Measurements from ENCODE around the gene EIF3C.
"Not testable (repeated sequence)": the region's sequence is repeated elsewhere in the genome, so short reads cannot be mapped to it uniquely, and the experiment has no call there.

EIF3C gene

DNA sequence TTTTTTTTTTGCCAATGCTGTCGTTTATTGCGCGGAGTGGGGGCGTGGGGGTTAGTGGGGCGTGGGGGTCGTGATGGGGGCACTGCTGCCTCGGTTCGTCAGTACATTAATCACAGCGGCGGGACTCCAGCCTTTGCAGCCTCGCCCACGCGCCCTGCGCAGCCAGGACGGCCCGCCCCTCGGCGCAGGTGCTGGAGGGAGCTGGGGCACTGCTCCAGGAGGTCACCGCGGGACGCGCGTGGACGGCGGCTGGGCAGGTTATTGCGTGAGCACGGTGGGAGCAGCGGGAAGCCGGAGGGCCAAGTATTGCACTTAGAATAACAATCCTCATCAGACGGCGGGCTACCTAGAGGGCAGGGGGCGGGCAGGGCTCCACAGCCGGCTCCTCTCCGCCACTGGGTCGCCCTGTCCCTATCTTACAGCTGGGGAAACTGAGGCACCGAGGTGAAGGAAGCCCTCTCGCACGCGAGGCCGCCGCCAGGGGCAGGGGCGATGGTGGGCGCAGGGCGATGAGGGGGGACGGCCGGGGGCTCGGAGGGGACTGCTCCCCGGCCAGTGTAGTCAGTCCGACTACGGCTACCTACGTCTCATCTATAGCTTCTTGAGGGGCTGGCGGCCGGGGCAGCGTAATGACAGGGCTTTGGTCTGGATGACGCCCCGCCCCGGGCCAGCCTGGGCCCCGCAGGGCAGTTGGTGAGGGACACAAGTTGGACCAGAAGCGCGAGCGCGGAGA, 35.5 kb downstream of the EIF3C start:
- not testable (repeated sequence) for H3K4me3 ChIP-seq (ENCODE audit: low read length); DNase-seq (ENCODE audit: low read depth)

DNA sequence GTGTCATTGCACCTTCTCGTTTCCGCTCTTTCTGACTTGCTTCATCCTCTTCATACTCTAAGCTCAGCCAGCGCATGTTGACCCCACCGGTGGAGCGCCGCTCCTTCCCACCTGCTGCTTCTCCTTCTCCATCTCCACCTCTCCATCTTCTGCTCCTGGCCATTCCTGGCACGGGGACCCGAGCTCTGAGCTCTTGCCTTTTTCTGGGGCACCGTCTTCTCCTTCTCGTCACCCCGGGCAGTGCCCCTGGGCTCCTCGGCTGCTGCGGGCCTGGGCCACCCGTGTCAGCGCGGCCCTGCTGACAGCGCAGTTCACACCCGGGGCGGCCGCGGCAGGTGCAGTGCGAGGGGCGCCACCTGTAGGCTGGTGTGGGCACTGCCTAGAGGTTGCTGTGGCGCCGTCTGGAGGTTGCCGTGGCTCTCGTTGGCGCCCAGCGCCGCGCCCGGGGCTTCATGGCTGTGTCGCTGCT, 38.8 kb downstream of the EIF3C start:
- not testable (repeated sequence) for H3K4me3 ChIP-seq (ENCODE audit: low read length); DNase-seq (ENCODE audit: low read depth)

DNA sequence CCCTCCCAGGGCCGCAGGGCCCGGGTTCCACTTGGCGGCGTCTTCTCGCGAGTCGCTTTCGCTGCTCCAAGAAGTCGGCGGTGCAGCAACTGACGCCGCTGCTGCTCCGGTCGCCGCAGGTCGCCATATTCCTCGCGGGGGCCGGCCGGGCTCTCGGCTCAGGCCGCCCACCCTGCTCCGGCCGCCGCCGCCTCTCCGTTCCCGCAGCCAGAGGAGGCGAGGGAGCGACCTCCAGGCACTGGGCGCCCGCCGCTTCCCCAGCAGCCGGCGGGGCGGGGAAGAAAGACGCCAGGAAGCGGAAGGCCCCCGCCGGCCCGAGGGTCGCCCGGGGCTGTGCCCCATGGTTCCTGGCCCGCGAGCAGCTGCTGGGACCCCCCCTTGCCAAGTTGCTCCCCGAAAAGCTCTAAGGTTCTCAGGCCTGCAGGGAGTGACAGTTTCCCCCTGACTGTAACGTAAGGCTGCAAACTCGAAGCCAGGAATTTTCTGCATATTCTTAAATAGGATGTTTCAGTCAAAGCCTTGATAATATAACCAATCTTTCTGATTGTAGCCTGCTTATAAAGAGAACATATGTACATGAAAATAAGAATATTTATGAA, 39.3 kb downstream of the EIF3C start:
- not testable (repeated sequence) for DNase-seq (ENCODE audit: low read depth); H3K4me3 ChIP-seq (ENCODE audit: low read length)

DNA sequence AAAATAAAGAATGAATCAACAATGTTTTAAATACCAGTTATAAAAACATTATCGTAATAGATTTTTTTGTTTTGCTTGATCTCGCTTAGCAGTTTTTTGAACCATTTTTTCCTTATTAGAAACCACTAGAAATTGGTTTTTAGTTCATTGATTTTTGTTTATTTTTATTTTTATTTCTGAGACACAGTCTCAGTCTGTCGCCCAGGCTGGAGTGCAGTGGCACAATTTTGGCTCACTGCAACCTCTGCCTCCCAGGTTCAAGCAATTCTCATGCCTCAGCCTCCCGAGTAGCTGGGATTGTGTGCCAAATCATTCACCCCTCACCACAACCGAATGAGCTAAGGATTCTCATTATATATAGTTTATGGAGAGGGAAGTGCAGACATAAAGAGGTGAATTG, 40.2 kb downstream of the EIF3C start, which contains the start of gene NPIPB9:
NPIPB9 (plus strand) TSS at position 301 of the 400 bp plus-strand sequence.
- H3K4me3 ChIP-seq (ENCODE audit: low read length); DNase-seq (ENCODE audit: low read depth): not testable (repeated sequence)

DNA sequence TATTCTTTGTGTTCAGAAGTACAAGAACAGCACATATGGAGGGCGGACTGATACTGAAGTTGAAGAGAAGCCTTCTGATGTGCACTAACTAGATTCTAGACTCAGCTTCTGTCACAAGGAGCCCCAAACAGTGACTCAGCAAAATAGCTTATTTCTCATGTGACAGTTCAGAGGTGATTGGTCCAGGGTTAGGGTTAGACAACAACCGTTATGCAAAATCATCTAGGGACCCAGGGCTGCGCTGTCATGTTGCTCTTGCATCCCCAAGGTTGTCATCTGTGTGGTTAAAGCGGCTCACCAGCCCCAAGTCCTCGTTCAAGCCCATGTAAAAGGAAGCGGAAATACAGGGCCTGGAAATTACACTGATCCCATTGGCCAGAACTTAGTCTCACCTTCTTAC, 70.4 kb downstream of the EIF3C start:
- not testable (repeated sequence) for H3K4me3 ChIP-seq (ENCODE audit: low read length); DNase-seq (ENCODE audit: low read depth)

DNA sequence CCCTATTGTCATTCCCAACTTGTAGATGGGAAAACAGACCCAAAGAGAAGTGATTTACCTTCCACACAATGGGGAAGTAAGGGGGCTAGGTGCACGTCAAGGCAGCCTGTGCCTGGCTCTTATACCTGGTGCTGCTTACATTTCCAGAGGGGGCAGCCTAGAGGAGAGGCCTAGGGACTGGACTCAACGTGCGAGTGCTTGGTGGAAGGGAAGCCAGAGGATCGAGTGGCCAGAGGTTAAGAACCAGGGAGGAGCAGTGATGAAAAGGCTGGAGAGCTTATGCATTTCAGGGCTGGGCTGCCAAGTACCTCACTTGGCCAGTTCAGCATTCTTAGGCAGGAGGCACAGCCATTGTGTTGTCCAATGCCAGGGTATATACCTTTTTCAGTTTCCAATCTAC, 71.1 kb downstream of the EIF3C start:
- DNase-seq (ENCODE audit: low read depth), result not testable (repeated sequence)

More for the DNA sequence above, 71.1 kb downstream of the EIF3C start:
- H3K4me3 ChIP-seq (ENCODE audit: low read length), result not testable (repeated sequence)
